HFF-Myc (cell line): ENCODE results near the gene ITGA5.

ENCODE experiments used
- DNase-seq: peaks from one replicate; pipeline ENCODE4 v3.0.0-alpha.2; 2011; ENCODE audit warnings: low read depth; ENCODE audit errors: extremely low read depth
- H3K4me3 ChIP-seq: replicated peaks from 2 replicates; pipeline ENCODE4 v1.5.1; 2011; ENCODE audit warnings: low read depth, mild to moderate bottlenecking, control low read depth, low read length
- CTCF ChIP-seq: IDR thresholded peaks from 2 replicates; pipeline ENCODE4 v1.5.1; 2012; ENCODE audit warnings: mild to moderate bottlenecking, low read depth, low read length, control low read depth; ENCODE audit errors: missing control alignments

The ITGA5 gene

GRCh38 chr12:54349036-54349435 is 70.0 kb downstream of the ITGA5 start:
- no peak for DNase-seq
- no peak overlapping the region for H3K4me3 ChIP-seq
- no peak for TF ChIP-seq CTCF
